IPS-NIHi7 (cell line): ENCODE results near the gene TPCN1.

Experiments used
- DNase-seq: peaks from one replicate; pipeline ENCODE4 v3.0.0; 2012; ENCODE audit warnings: mixed read lengths; ENCODE audit errors: extremely low spot score

TPCN1 gene

DNA sequence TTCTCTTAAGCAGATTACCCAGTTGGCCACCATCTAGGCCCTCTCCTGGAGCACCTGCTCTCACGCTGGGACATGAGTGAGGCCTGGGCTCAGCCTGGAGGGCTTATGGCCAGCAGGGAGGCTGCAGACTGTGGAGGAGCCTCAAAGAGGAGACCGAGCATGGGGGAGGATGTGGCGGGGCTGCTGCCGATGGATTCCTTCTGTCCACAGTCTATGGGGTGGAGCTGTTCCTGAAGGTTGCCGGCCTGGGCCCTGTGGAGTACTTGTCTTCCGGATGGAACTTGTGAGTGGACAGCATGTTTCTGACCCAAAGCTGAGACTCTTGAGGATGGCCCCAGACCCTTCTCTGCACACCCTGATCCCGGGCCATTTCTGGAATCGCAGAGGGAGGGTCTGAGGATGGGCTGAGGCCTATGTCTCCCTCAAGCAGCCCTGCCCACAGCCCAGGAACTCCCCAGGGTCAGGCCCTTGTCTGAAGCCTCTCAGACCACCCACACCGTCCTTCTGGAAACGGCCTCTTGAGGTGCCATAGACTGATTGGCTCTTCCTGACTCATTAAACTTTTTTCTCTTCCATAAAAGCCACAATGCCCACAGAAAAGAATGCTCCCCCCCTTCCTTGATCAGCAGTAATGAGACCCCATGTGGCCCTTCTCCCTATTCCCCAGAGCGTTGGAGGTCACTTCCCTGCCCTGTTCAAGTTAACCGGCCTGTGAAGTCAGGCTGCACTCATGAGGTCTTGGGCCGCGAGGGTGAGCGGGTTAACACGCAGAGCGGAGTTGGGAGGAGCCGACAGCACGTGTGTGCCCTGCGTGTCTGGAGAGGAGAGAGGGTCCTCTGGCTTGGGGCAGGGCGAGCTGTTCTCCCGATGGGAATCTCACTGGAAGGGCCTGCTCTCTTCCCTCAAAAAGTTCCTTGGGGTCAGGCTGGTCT, 64.7 kb downstream of the TPCN1 start:
- DNase-seq = no peak

GRCh38 chr12:113286712-113287111, 65.4 kb downstream of the TPCN1 start:
- DNase-seq = no peak

DNA sequence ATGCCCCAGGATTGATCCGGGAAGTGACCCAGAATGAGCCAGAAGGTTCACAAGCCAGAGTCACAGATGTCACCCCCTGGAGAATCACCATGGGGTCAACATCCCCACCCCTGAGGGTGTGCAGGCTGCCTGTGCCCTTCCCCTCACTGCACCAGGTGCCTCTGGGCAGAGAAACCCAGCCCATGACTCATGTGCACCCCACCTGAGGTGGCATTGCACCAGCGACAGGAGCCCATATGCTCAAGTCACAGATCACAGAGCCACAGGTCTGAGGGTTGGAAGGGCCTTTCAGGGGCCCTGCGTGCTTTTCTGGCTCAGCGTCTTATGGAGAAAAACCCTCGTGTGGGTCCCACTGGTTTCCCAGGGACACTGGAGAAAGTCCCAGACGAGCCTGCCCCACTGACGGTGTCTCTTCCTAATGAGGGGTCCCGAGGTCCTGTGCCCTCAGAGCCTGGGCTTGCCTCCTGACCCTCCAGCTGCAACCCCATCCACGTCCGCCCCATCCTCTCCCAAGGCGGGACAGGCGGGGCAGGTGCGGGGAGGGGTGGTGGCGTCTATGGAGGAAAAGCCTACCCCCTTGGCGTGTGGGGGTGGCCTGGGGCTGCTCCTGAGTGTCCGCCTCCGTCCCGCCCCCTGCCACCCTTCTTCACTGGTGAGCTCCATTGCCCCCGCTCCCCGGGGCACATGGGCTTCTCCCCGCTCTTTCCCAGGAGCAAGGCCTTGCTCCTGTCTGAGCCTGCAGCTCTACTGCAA, 66.1 kb downstream of the TPCN1 start:
- DNase-seq = no peak

GRCh38 chr12:113287899-113288282, 66.6 kb downstream of the TPCN1 start:
- DNase-seq = no peak

DNA sequence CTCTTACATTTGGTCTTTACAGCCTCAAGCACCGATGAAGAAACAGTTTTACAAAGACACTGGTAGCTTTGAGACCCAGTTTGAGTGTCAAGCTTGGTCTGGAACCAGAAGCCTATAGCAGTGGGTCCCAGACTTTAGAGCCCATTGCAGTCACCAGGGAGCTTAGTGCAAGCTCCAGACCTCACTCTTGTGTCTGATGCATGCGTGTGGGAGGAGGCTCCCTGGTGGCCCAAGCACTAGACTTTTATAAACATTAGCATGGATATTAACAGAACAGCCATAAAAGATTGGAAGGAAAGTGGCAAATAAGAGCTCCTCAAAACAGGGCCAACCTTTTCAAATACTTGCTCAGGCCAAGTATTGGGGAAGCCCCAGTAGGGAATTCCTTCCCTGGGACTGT, 68.1 kb downstream of the TPCN1 start:
- no peak for DNase-seq

DNA sequence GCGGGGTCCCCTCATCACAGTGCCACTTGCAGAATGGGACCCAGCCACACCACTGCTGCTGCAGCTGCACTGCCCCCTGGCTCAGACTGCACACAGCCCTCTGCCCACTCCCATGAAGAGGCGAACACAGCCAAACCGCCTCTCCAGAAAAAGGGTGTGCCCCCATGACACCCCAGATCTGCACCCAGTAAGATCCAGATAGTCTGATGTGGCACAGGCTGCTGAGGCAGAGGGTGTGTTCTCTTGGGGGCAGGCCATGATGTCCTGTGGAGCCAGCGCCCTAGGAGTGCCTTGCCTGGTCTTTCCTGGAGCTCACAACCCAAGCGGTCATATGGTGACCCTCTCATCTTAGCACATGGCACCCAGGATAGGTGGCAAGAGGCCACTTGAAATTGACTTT, 69.2 kb downstream of the TPCN1 start:
- DNase-seq = no peak

GRCh38 chr12:113291586-113291985, 70.3 kb downstream of the TPCN1 start:
- DNase-seq = no peak

- DNase-seq = no peak
Measured at GRCh38 chr12:113292091-113292490, 70.8 kb downstream of the TPCN1 start.

DNA sequence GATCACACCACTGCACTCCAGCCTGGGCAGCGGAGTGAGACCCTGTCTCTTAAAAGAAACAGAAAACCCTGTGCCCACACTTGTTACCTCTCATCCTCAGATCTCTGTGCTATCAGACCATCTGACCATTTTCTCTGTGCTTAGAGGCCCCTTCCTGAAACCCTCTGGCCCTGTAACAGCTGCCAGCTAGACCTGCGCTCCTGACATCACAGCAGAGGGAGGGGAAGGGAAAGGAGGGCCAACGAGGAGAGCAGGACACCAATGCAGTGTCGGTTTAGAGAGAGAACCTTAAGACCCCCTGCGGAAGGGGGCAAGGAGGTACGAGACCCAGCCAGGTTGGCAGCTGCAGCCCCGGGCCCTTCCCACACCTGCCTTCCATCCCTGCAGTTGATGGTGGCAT, 71.3 kb downstream of the TPCN1 start:
- DNase-seq = no peak

GRCh38 chr12:113293100-113293499, 71.8 kb downstream of the TPCN1 start:
- DNase-seq = no peak

- no peak for DNase-seq
Measured at GRCh38 chr12:113295886-113296556, 74.8 kb downstream of the TPCN1 start.

- DNase-seq = no peak
Measured at GRCh38 chr12:113296557-113297213, 75.4 kb downstream of the TPCN1 start.

- no peak for DNase-seq
Measured at GRCh38 chr12:113297214-113297587, 75.9 kb downstream of the TPCN1 start.

- no peak for DNase-seq
Measured at GRCh38 chr12:113297621-113298471, 76.6 kb downstream of the TPCN1 start.

GRCh38 chr12:113298472-113298817, 77.2 kb downstream of the TPCN1 start:
- DNase-seq = no peak

GRCh38 chr12:113298861-113299545, 77.7 kb downstream of the TPCN1 start:
- no peak for DNase-seq

DNA sequence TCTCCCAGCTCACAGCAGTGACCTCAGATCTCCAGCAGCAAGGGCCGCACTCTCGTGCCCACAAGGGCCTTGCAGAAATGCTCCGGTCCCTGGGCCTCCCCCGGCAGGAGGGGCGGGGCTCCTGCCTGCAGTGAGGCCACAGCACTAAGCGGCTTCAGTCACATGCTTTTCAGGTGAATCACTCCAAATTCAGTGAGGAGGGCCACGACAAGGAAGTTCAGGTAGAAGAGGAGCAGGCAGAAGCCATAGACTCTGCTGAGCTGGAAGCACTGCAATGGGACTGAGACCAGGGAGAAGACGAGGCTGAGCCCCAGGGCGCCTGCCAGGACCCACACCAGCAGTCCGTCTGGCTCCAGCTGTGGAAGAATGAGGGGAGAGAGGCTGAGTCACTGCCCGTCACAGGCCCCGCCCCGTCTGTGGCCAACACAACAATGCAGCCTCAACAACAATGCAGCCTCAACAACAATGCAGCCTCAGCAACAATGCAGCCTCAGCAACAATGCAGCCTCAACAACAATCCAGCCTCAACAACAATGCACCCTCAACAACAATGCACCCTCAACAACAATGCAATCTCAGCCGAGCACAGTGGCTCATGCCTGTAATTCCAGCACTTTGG, 78.5 kb downstream of the TPCN1 start:
- peak; percentile 93 for DNase-seq

DNA sequence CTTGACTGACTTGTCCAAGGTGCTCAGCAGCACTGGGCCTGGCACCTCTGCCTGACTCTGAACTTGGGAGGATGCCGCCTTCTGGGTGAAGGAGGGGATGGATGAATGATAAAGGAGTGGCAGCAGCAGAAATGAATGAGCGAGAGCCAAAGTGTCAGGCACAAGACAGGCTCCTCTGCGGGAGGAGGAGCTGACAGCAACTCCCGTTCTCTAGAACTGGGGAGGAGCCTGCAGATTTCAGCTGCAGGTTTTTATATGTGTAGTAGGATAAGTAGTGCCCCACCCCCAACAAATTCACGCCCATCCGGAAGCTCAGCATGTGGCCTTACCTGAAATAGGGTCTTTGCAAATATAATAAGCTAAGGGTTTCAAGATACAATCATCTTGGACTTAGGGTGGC, 80.5 kb downstream of the TPCN1 start:
- DNase-seq = no peak

GRCh38 chr12:113302466-113302865, 81.2 kb downstream of the TPCN1 start:
- no peak for DNase-seq
